CD14-positive monocyte (primary cell): Measurements from ENCODE around the gene LAG3. TPM values are rescaled to one million over a fixed set of nuclear protein-coding genes. Genes with fewer than 3 reads are reported as not detected.
A peak's percentile ranks its signal among the peaks of the same experiment; 100 is the strongest.

Source experiments
- DNase-seq, 3 donors: peaks; one replicate each; pipeline ENCODE4 v3.0.0-alpha.2; 2011 to 2022
- H2AFZ ChIP-seq: 2 replicates; pipeline ENCODE4 v1.6.0; 2012; ENCODE audit warnings: mild to moderate bottlenecking, low read depth, low read length, inconsistent platforms; ENCODE audit not compliant: insufficient read depth, poor library complexity, severe bottlenecking
- H3K27ac ChIP-seq, 2 donors: 1 replicate in 1 of 2; 2 replicates in 1 of 2; pipeline ENCODE4 v1.5.1; 2012 to 2013; ENCODE audit warnings: low read length in 2 of 2, control low read depth in 1 of 2, inconsistent platforms in 1 of 2, low read depth in 1 of 2, mild to moderate bottlenecking in 1 of 2
- H3K27me3 ChIP-seq, 2 donors: one replicate each; pipeline versions ENCODE4 v1.6.0 to v1.6.1; 2011 to 2013; ENCODE audit warnings: low read length in 2 of 2; ENCODE audit not compliant: control insufficient read depth in 2 of 2, insufficient read depth in 2 of 2
- H3K36me3 ChIP-seq, 2 donors: replicated peaks in 1 of 2; 1 replicate in 1 of 2; 2 replicates in 1 of 2; pipeline versions ENCODE4 v1.5.1 to v1.6.1; 2012 to 2013; ENCODE audit warnings: low read length in 2 of 2, control low read depth in 1 of 2, inconsistent platforms in 1 of 2, mild to moderate bottlenecking in 1 of 2; ENCODE audit not compliant: insufficient read depth in 2 of 2, control insufficient read depth in 1 of 2
- H3K4me1 ChIP-seq, 2 donors: 1 replicate in 1 of 2; 2 replicates in 1 of 2; pipeline versions ENCODE4 v1.5.1 to v1.6.1; 2012 to 2013; ENCODE audit warnings: low read length in 2 of 2, control low read depth in 1 of 2, inconsistent platforms in 1 of 2, mild to moderate bottlenecking in 1 of 2, moderate library complexity in 1 of 2; ENCODE audit not compliant: insufficient read depth in 2 of 2, control insufficient read depth in 1 of 2
- H3K4me2 ChIP-seq: replicated peaks from 2 replicates; pipeline ENCODE3; 2012; ENCODE audit warnings: low read length, moderate library complexity, mild to moderate bottlenecking; ENCODE audit not compliant: poor library complexity, severe bottlenecking; ENCODE audit errors: extremely low read depth
- H3K4me3 ChIP-seq, 3 experiments: fragments of 200-600 bp in 1 of 3; sonication (generic) in 1 of 3; replicated peaks in 1 of 3; 1 replicate in 2 of 3; 2 replicates in 1 of 3; pipeline ENCODE4 v1.5.1; 2011 to 2013; ENCODE audit warnings: low read length in 3 of 3, mild to moderate bottlenecking in 3 of 3, control low read depth in 2 of 3, low read depth in 2 of 3, inconsistent platforms in 1 of 3, moderate library complexity in 1 of 3
- H3K79me2 ChIP-seq: 2 replicates; pipeline ENCODE4 v1.6.0; 2012; ENCODE audit warnings: mild to moderate bottlenecking, control low read depth, inconsistent platforms, low read length, moderate library complexity; ENCODE audit not compliant: insufficient read depth
- H3K9ac ChIP-seq: 2 replicates; pipeline ENCODE4 v1.6.0; 2017; ENCODE audit warnings: low read length, mild to moderate bottlenecking; ENCODE audit not compliant: insufficient read depth, poor library complexity, severe bottlenecking
- H3K9me3 ChIP-seq, 2 donors: replicated peaks in 1 of 2; 1 replicate in 1 of 2; 2 replicates in 1 of 2; pipeline versions ENCODE4 v1.5.1 to v1.6.1; 2012 to 2013; ENCODE audit warnings: low read length in 2 of 2, control low read depth in 1 of 2; ENCODE audit not compliant: control insufficient read depth in 1 of 2, insufficient read depth in 1 of 2
- H4K20me1 ChIP-seq: 2 replicates; pipeline ENCODE4 v1.6.0; 2012; ENCODE audit warnings: mild to moderate bottlenecking, low read length, control low read depth, moderate library complexity; ENCODE audit not compliant: insufficient read depth
- H3K27ac Mint-ChIP-seq, 7 donors: one replicate each; pipeline ENCODE4 v1.8.0; 2020; ENCODE audit warnings: mild to moderate bottlenecking in 7 of 7, mixed read lengths in 7 of 7, moderate library complexity in 6 of 7, inconsistent platforms in 2 of 7
- H3K27me3 Mint-ChIP-seq, 3 donors: one replicate each; pipeline ENCODE4 v1.8.0; 2021 to 2022; ENCODE audit warnings: low read depth in 3 of 3, mild to moderate bottlenecking in 3 of 3, mixed read lengths in 3 of 3, moderate library complexity in 3 of 3, inconsistent platforms in 1 of 3
- H3K36me3 Mint-ChIP-seq, 2 donors: one replicate each; pipeline ENCODE4 v1.8.0; 2020; ENCODE audit warnings: mixed read lengths in 2 of 2, inconsistent platforms in 1 of 2, mild to moderate bottlenecking in 1 of 2
- H3K4me1 Mint-ChIP-seq: one replicate; pipeline ENCODE4 v1.8.0; 2020; ENCODE audit warnings: mild to moderate bottlenecking, mixed read lengths
- H3K4me3 Mint-ChIP-seq, 2 donors: one replicate each; pipeline ENCODE4 v1.8.0; 2020; ENCODE audit warnings: mild to moderate bottlenecking in 2 of 2, mixed read lengths in 2 of 2, moderate library complexity in 1 of 2
- H3K9me3 Mint-ChIP-seq, 7 donors: one replicate each; pipeline ENCODE4 v1.8.0; 2020 to 2022; ENCODE audit warnings: mixed read lengths in 7 of 7, mild to moderate bottlenecking in 6 of 7, moderate library complexity in 6 of 7, inconsistent platforms in 2 of 7
- WGBS: methylation state at CpG from one replicate; pipeline ENCODE4 v1.1.5; 2013; ENCODE audit warnings: missing lambda C conversion rate; ENCODE audit not compliant: insufficient coverage; 5-methylcytosine and 5-hydroxymethylcytosine counted together
- intact Hi-C, 2 donors: fragments of 100-400 bp; cut with micrococcal nuclease; formaldehyde crosslinking; loops; one replicate each; pipeline versions ENCODE4 v1.15.0 to v1.15.1; 2023
- polyA plus RNA-seq, 3 donors: library from polyadenylated mRNA; depleted of rRNA in 1 of 3; unstranded in 2 of 3; stranded (reverse) in 1 of 3; fragments of 300-500 nt in 2 of 3; fragments of >200 nt in 1 of 3; fragmentation: Illumina TruSeq in 2 of 3; gene quantifications; 1 replicate in 2 of 3; 2 replicates in 1 of 3; pipeline ENCODE4 v1.2.3, GENCODE V29; 2012 to 2021
- TF ChIP-seq, protein P1 (sequence below): fragments of 200-600 bp; IDR thresholded peaks from one replicate; pipeline ENCODE4 v1.8.0; 2022; ENCODE audit warnings: antibody characterized with exemption, mild to moderate bottlenecking

The LAG3 gene
- polyA plus RNA-seq, 3 donors = 0.04 TPM; not detected in 2

DNA sequence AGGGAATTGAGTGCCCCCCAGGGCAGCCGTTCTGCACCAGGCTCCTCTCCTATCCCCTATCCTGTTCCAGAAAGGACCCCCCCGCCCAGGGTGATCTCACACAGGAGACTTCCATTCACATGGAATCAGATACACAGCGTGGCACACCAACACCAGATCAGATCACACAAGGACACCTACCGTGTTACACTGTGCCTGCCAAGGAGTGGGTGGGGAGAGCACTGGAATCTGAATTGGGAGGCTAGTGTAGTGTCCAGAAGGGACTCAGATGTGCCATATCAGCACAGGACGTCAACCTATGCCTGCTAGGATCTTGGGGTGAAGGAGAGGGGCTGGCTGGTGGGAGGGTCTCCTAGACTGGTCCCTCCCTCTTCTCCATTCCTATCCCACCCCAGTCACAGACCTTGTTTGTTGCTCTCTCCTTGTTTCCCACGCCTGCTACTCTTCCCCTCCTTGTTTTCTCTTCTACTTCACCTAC is 3.8 kb upstream of the LAG3 start:
- peaks cover 58 to 79% (median 78%) of the 10 kb centered on the region in 3 donors for H3K27me3 Mint-ChIP-seq
- peaks cover 65% of the 10 kb centered on the region for H3K4me1 Mint-ChIP-seq
- no peak for DNase-seq
- Histone ChIP-seq H3K27ac (no peak overlapping the region), H3K4me3 (no peak overlapping the region), H2AFZ (no peak overlapping the region), H3K9me3 (peaks cover 0 to 8% of the 10 kb centered on the region in 2 donors), H4K20me1 (no peaks in the 10 kb centered on the region), H3K79me2 (no peaks in the 10 kb centered on the region), H3K36me3 (no peaks in the 10 kb centered on the region), H3K4me2 (no peak overlapping the region), H3K4me1 (peaks cover 52 to 65% of the 10 kb centered on the region in 2 donors), H3K27me3 (peaks cover 26 to 66% of the 10 kb centered on the region in 2 donors), H3K9ac (no peak overlapping the region)
- peak overlapping the region in 1 of 7 donors; percentile 4 for H3K27ac Mint-ChIP-seq
- WGBS = 100% methylated on average over 1 of the region's 6 CpGs
- peak overlapping the region in 1 of 2 donors; percentile 81 for H3K4me3 Mint-ChIP-seq
- H3K36me3 Mint-ChIP-seq = peaks cover 8 to 21% of the 10 kb centered on the region in 2 donors
- TF ChIP-seq, protein P1, sequence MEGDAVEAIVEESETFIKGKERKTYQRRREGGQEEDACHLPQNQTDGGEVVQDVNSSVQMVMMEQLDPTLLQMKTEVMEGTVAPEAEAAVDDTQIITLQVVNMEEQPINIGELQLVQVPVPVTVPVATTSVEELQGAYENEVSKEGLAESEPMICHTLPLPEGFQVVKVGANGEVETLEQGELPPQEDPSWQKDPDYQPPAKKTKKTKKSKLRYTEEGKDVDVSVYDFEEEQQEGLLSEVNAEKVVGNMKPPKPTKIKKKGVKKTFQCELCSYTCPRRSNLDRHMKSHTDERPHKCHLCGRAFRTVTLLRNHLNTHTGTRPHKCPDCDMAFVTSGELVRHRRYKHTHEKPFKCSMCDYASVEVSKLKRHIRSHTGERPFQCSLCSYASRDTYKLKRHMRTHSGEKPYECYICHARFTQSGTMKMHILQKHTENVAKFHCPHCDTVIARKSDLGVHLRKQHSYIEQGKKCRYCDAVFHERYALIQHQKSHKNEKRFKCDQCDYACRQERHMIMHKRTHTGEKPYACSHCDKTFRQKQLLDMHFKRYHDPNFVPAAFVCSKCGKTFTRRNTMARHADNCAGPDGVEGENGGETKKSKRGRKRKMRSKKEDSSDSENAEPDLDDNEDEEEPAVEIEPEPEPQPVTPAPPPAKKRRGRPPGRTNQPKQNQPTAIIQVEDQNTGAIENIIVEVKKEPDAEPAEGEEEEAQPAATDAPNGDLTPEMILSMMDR = no peak
- peaks cover 0 to 10% (median 7%) of the 10 kb centered on the region in 7 donors for H3K9me3 Mint-ChIP-seq
- intact Hi-C loops = no loop called here

DNA sequence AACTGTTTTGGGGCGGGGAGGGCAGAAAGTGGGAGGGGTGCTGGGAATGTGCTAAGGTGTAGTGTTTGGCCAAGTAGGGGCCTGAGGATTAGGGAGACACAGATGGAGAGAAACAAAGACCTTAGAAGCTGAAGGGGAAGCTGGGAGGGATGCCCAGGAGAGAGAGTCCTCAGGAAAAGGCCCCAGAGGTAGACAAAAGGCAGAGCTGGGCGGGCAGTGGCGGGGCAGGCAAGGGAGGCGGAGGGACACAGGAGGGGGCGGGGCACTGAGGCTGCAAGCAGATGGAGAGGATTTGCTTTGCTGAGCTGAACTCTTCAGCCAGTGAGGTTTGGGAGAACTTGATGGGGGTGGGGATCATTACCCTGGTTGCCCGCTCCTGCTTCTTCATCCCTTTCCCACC is 3.3 kb upstream of the LAG3 start:
- Histone ChIP-seq H3K4me1 (peaks cover 49 to 67% of the 10 kb centered on the region in 2 donors), H3K9me3 (peaks cover 0 to 9% of the 10 kb centered on the region in 2 donors), H3K4me2 (no peak overlapping the region), H4K20me1 (no peaks in the 10 kb centered on the region), H3K36me3 (no peaks in the 10 kb centered on the region), H3K27me3 (peaks cover 28 to 65% of the 10 kb centered on the region in 2 donors), H2AFZ (no peak overlapping the region), H3K4me3 (no peak overlapping the region), H3K9ac (no peak overlapping the region), H3K79me2 (no peaks in the 10 kb centered on the region), H3K27ac (no peak overlapping the region)
- Mint-ChIP-seq H3K9me3 (peaks cover 0 to 10% (median 7%) of the 10 kb centered on the region in 7 donors), H3K4me3 (peak overlapping the region in 1 of 2 donors; percentile 54), H3K4me1 (peaks cover 64% of the 10 kb centered on the region), H3K36me3 (peaks cover 8 to 21% of the 10 kb centered on the region in 2 donors), H3K27me3 (peaks cover 58 to 81% (median 77%) of the 10 kb centered on the region in 3 donors), H3K27ac (no peak overlapping the region)
- TF ChIP-seq, protein P1 = no peak
- intact Hi-C loops = no loop called here
- 79% methylated on average over 3 of the region's 6 CpGs for WGBS
- no peak for DNase-seq
